IgD-negative memory B cell (primary cell): Measurements from ENCODE around the gene KCNMA1. TPM values are rescaled to one million over a fixed set of nuclear protein-coding genes. Genes with fewer than 3 reads are reported as not detected.

ENCODE experiments used
- H3K27ac Mint-ChIP-seq, 3 donors: one replicate each; pipeline ENCODE4 v1.8.0; 2020 to 2022; ENCODE audit warnings: mild to moderate bottlenecking in 3 of 3, mixed read lengths in 3 of 3, moderate library complexity in 1 of 3
- H3K27me3 Mint-ChIP-seq: one replicate; pipeline ENCODE4 v1.8.0; 2021; ENCODE audit warnings: mixed read lengths
- H3K36me3 Mint-ChIP-seq: one replicate; pipeline ENCODE4 v1.8.0; 2020; ENCODE audit warnings: mild to moderate bottlenecking, mixed read lengths
- H3K4me1 Mint-ChIP-seq, 3 donors: one replicate each; pipeline ENCODE4 v1.8.0; 2020 to 2022; ENCODE audit warnings: mixed read lengths in 3 of 3, mild to moderate bottlenecking in 1 of 3
- H3K4me3 Mint-ChIP-seq, 4 donors: one replicate each; pipeline ENCODE4 v1.8.0; 2020 to 2022; ENCODE audit warnings: mild to moderate bottlenecking in 4 of 4, mixed read lengths in 4 of 4, moderate library complexity in 3 of 4
- H3K9me3 Mint-ChIP-seq, 3 donors: one replicate each; pipeline ENCODE4 v1.8.0; 2020 to 2021; ENCODE audit warnings: mixed read lengths in 3 of 3, mild to moderate bottlenecking in 1 of 3
- polyA plus RNA-seq: library from polyadenylated mRNA; unstranded; fragments of 300-500 nt; fragmentation: Illumina TruSeq; gene quantifications from one replicate; pipeline ENCODE4 v1.2.3, GENCODE V29; 2021

The KCNMA1 gene
- polyA plus RNA-seq, 1 donor from 2014 or later, result 5.5 TPM

- Mint-ChIP-seq H3K9me3 (no peaks in the 10 kb centered on the region), H3K4me1 (no peaks in the 10 kb centered on the region), H3K4me3 (no peak overlapping the region), H3K36me3 (no peaks in the 10 kb centered on the region), H3K27ac (no peak overlapping the region), H3K27me3 (no peaks in the 10 kb centered on the region)
Measured at GRCh38 chr10:77090381-77091356, 546.9 kb downstream of the KCNMA1 start.

- Mint-ChIP-seq H3K4me1 (no peaks in the 10 kb centered on the region), H3K27me3 (no peaks in the 10 kb centered on the region), H3K27ac (no peak overlapping the region), H3K36me3 (no peaks in the 10 kb centered on the region), H3K4me3 (no peak overlapping the region), H3K9me3 (no peaks in the 10 kb centered on the region)
Measured at GRCh38 chr10:77087366-77087765, 550.2 kb downstream of the KCNMA1 start.

GRCh38 chr10:77086081-77086480 is 551.5 kb downstream of the KCNMA1 start:
- Mint-ChIP-seq H3K4me3 (no peak overlapping the region), H3K27ac (no peak overlapping the region), H3K9me3 (no peaks in the 10 kb centered on the region), H3K4me1 (no peaks in the 10 kb centered on the region), H3K36me3 (no peaks in the 10 kb centered on the region), H3K27me3 (no peaks in the 10 kb centered on the region)

- H3K36me3 Mint-ChIP-seq, result no peaks in the 10 kb centered on the region
- H3K27me3 Mint-ChIP-seq, result no peaks in the 10 kb centered on the region
- H3K4me1 Mint-ChIP-seq, result no peaks in the 10 kb centered on the region
- no peak overlapping the region for H3K27ac Mint-ChIP-seq
- H3K4me3 Mint-ChIP-seq, result no peak overlapping the region
- H3K9me3 Mint-ChIP-seq, result no peaks in the 10 kb centered on the region
Measured at GRCh38 chr10:77085344-77085743, 552.3 kb downstream of the KCNMA1 start.

DNA sequence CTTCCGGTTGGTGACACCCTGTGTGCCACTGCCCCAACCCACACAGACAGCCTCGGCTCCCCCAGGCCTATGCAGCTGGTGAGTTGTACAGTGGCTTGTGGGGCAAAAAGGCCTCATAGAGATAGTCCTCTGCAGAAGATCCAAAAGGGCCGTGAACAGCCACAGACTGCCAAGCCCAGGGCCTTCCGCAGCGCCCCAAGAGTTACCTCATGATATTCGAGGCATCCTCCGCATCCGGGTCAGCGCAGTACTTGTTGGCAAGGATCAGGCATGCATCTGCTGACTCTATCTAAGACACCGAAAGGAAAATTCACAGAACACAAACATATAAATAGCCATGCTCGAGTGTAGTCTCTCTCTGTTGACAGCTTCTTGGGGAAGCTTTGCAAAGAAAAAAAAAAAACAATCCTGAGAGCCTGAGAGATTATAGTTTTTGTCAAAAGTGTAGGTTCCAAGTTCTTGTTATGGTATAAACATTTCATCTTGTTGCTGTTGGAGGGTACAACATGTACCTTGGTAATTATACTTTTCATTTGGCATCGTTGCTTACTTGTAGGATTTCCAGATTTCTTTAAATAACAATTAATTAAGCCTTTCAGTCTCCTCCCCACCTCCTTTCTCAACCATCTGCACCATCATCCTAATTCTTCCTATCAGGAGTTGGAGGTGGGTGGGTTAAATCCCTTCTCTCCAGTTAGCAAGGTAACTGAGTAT is 553.0 kb downstream of the KCNMA1 start:
- H3K4me3 Mint-ChIP-seq, result no peak overlapping the region
- no peak overlapping the region for H3K27ac Mint-ChIP-seq
- H3K9me3 Mint-ChIP-seq, result no peaks in the 10 kb centered on the region
- no peaks in the 10 kb centered on the region for H3K36me3 Mint-ChIP-seq
- no peaks in the 10 kb centered on the region for H3K27me3 Mint-ChIP-seq
- H3K4me1 Mint-ChIP-seq, result no peaks in the 10 kb centered on the region

DNA sequence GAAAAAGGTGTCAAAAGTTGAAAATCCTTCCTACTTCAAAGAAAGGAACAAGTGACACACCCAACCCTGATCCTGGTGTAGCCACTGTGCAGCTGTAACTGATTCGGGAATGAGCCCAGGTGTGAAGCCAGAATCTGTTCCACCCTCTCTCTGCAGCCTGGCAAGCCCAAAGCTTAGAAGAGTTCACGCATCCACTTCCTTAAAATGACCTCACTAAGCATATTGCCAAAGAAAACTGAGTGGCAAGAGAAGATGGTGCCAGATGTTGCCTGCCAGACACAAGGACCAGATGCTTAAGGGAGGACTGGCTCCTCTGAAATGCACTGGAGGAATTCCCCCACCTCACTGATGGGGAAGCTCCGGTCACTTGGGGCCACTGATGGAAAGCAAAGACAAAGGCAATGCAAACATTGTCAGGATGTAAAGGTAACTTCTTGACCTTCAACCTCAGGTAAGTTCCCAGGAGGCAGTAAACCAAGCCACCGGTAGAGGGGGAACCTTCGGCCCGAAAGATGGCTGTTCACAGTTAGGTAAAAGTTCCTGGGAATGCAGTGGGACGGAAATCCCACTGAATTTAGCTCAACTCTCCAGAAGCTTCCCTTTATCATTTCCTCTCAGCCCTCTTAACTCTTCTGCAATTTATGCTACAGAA is 554.9 kb downstream of the KCNMA1 start:
- H3K27me3 Mint-ChIP-seq, result no peaks in the 10 kb centered on the region
- no peaks in the 10 kb centered on the region for H3K4me1 Mint-ChIP-seq
- no peak overlapping the region for H3K27ac Mint-ChIP-seq
- no peak overlapping the region for H3K4me3 Mint-ChIP-seq
- no peaks in the 10 kb centered on the region for H3K36me3 Mint-ChIP-seq
- no peaks in the 10 kb centered on the region for H3K9me3 Mint-ChIP-seq

GRCh38 chr10:77081481-77081891 is 556.1 kb downstream of the KCNMA1 start:
- Mint-ChIP-seq H3K9me3 (no peaks in the 10 kb centered on the region), H3K27me3 (no peaks in the 10 kb centered on the region), H3K36me3 (no peaks in the 10 kb centered on the region), H3K4me1 (no peaks in the 10 kb centered on the region), H3K4me3 (no peak overlapping the region), H3K27ac (no peak overlapping the region)

GRCh38 chr10:77080361-77081027 is 557.1 kb downstream of the KCNMA1 start:
- Mint-ChIP-seq H3K27ac (no peak overlapping the region), H3K4me1 (no peaks in the 10 kb centered on the region), H3K27me3 (peaks cover 1% of the 10 kb centered on the region), H3K4me3 (no peak overlapping the region), H3K9me3 (no peaks in the 10 kb centered on the region), H3K36me3 (no peaks in the 10 kb centered on the region)

DNA sequence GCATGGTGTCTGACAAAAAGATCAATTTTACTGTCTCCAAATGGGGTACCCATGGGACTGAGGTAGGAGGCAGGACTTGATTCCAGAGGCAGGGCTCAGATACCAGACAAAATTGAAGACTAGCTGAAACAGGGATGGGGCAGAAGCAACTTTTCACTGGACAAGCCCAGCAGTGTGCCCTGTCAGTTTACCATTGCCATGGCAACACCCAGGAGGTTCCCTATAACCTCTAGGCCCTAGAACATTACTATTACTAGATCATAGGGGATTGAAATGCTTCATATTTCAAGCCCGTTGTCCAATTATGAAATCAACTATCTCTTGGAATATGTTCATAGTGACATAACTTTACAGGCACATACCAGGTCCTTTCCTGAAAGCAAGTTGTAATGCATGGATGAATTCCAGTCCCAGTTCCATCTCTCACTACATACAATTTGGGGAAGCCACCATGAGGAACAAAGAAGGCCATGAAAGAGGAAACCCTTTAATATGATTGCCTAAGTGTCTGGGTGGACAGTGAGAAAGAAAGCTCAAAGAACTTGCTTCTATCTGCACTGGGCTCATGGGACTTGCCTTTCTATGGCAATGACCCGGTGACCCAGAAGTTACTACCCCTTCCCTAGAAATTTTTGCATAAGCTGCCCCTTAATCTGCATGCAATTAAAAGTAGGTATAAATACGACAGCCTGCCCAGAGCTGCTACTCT is 557.9 kb downstream of the KCNMA1 start:
- Mint-ChIP-seq H3K9me3 (no peaks in the 10 kb centered on the region), H3K4me3 (no peak overlapping the region), H3K27me3 (peaks cover 1% of the 10 kb centered on the region), H3K36me3 (no peaks in the 10 kb centered on the region), H3K27ac (no peak overlapping the region), H3K4me1 (no peaks in the 10 kb centered on the region)

DNA sequence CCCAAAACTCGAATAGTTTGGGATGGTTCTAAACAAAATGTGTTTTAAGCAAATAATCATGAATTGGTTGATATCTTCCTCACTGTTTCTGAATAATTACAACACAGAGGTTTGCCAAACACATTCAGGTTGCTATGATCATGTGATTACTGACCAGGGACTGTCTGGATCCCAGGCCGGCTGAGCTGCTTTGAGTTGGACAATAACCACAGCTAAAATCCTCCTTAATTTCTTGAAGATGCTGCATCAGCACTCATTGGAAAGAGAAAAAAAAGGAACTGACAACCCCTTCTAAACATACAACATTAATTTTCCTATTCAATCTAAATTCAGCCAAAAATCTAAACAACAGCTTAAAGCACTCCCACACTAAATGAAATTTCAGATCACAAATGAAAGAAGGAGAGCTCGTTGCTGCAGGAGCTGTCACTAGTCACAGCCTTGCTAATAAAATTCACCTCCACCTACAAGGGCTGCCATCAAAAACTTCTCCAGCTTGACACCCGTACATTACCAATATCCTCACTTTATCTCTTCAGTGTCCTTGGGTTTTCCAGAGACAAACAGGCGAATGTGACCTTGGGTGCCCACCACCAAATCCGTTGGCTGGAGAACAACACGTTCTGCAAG is 560.2 kb downstream of the KCNMA1 start:
- H3K36me3 Mint-ChIP-seq, result no peaks in the 10 kb centered on the region
- no peaks in the 10 kb centered on the region for H3K9me3 Mint-ChIP-seq
- H3K27me3 Mint-ChIP-seq, result peaks cover 4% of the 10 kb centered on the region
- H3K27ac Mint-ChIP-seq, result no peak overlapping the region
- no peak overlapping the region for H3K4me3 Mint-ChIP-seq
- no peaks in the 10 kb centered on the region for H3K4me1 Mint-ChIP-seq

DNA sequence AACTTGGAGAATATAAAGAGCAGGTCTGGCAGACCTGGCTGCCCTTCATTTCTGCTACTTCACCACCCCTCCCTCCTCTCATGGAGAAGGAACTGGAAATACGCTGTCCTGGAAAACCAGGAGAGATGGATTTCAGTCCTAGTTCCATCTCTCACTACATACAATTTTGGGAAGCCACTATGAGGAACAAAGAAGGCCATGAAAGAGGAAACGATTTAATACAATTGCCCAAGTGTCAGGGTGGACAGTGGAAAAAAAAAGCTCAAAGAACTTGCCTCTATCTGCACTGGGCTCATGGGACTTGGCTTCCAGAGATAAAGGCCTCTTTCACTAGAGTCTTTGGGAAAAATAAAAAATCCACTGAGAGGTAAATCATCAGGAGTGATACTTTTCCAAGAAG is 561.7 kb downstream of the KCNMA1 start:
- Mint-ChIP-seq H3K4me1 (no peaks in the 10 kb centered on the region), H3K36me3 (no peaks in the 10 kb centered on the region), H3K4me3 (no peak overlapping the region), H3K27me3 (peaks cover 4% of the 10 kb centered on the region), H3K27ac (no peak overlapping the region), H3K9me3 (no peaks in the 10 kb centered on the region)

GRCh38 chr10:77074104-77074624 is 563.4 kb downstream of the KCNMA1 start:
- Mint-ChIP-seq H3K4me1 (no peaks in the 10 kb centered on the region), H3K4me3 (no peak overlapping the region), H3K9me3 (no peaks in the 10 kb centered on the region), H3K27ac (no peak overlapping the region), H3K36me3 (no peaks in the 10 kb centered on the region), H3K27me3 (peaks cover 4% of the 10 kb centered on the region)

GRCh38 chr10:77073663-77073960 is 564.0 kb downstream of the KCNMA1 start:
- H3K27ac Mint-ChIP-seq, result no peak overlapping the region
- no peak overlapping the region for H3K4me3 Mint-ChIP-seq
- H3K4me1 Mint-ChIP-seq, result no peaks in the 10 kb centered on the region
- no peaks in the 10 kb centered on the region for H3K36me3 Mint-ChIP-seq
- H3K27me3 Mint-ChIP-seq, result peaks cover 4% of the 10 kb centered on the region
- H3K9me3 Mint-ChIP-seq, result no peaks in the 10 kb centered on the region
